Loucy (cell line): ENCODE results near the gene CRY2.

ENCODE experiments used
- H2AFZ ChIP-seq: fragments of 200-600 bp; sonication (generic); 2 replicates; pipeline ENCODE4 v1.6.0; 2016; ENCODE audit warnings: antibody characterized with exemption, mild to moderate bottlenecking, low read length, moderate library complexity
- H3F3A ChIP-seq: fragments of 200-600 bp; 2 replicates; pipeline ENCODE4 v1.6.0; 2016; ENCODE audit warnings: antibody characterized with exemption, low read depth, mild to moderate bottlenecking
- H3K27me3 ChIP-seq: fragments of 200-600 bp; sonication (generic); 2 replicates; pipeline ENCODE4 v1.6.1; 2014; ENCODE audit warnings: low read length, mild to moderate bottlenecking; ENCODE audit not compliant: insufficient read depth, poor library complexity, severe bottlenecking
- H3K36me3 ChIP-seq: fragments of 200-600 bp; sonication (generic); 2 replicates; pipeline ENCODE4 v1.6.1; 2016; ENCODE audit warnings: low read length; ENCODE audit not compliant: insufficient read depth
- H3K4me1 ChIP-seq: fragments of 200-600 bp; sonication (generic); 2 replicates; pipeline ENCODE4 v1.5.1; 2014; ENCODE audit warnings: low read length, mild to moderate bottlenecking; ENCODE audit not compliant: insufficient read depth, poor library complexity, severe bottlenecking
- H3K4me2 ChIP-seq: fragments of 200-600 bp; sonication (generic); 2 replicates; pipeline ENCODE4 v1.6.0; 2014; ENCODE audit warnings: antibody characterized with exemption, low read length, low read depth, mild to moderate bottlenecking; ENCODE audit not compliant: poor library complexity, severe bottlenecking
- H3K4me3 ChIP-seq: fragments of 200-600 bp; sonication (generic); 2 replicates; pipeline ENCODE4 v1.5.1; 2014; ENCODE audit warnings: low read length, mild to moderate bottlenecking, mixed read lengths; ENCODE audit not compliant: poor library complexity, severe bottlenecking
- H3K79me2 ChIP-seq: fragments of 200-600 bp; sonication (generic); 2 replicates; pipeline ENCODE4 v1.6.1; 2014; ENCODE audit warnings: low read length; ENCODE audit not compliant: insufficient read depth
- H3K9ac ChIP-seq: fragments of 200-600 bp; sonication (generic); 2 replicates; pipeline ENCODE4 v1.6.0; 2014; ENCODE audit warnings: mild to moderate bottlenecking, low read depth, low read length, moderate library complexity; ENCODE audit not compliant: poor library complexity, severe bottlenecking
- H3K9me2 ChIP-seq: fragments of 200-600 bp; sonication (generic); replicated peaks from 2 replicates; pipeline ENCODE4 v1.6.1; 2016; ENCODE audit warnings: low read depth, low read length, mixed read lengths
- H3K9me3 ChIP-seq: fragments of 200-600 bp; sonication (generic); 2 replicates; pipeline ENCODE4 v1.6.1; 2014; ENCODE audit warnings: mild to moderate bottlenecking, antibody characterized with exemption, low read length, low read depth; ENCODE audit not compliant: insufficient read depth
- H4K20me1 ChIP-seq: fragments of 200-600 bp; sonication (generic); 2 replicates; pipeline ENCODE4 v1.6.0; 2014; ENCODE audit warnings: antibody characterized with exemption, low read length, mild to moderate bottlenecking; ENCODE audit not compliant: insufficient read depth, poor library complexity, severe bottlenecking
- EZH2phosphoT487 ChIP-seq: fragments of 200-600 bp; IDR thresholded peaks from 2 replicates; pipeline ENCODE4 v1.6.1; 2018; ENCODE audit warnings: antibody characterized with exemption, mild to moderate bottlenecking, moderate library complexity, borderline replicate concordance
- TF ChIP-seq, protein P1 (sequence below): fragments of 200-600 bp; sonication (generic); conservative IDR thresholded peaks from 2 replicates; pipeline ENCODE4 v1.5.1; 2014; ENCODE audit warnings: mild to moderate bottlenecking, antibody characterized with exemption, low read length

CRY2 gene

DNA sequence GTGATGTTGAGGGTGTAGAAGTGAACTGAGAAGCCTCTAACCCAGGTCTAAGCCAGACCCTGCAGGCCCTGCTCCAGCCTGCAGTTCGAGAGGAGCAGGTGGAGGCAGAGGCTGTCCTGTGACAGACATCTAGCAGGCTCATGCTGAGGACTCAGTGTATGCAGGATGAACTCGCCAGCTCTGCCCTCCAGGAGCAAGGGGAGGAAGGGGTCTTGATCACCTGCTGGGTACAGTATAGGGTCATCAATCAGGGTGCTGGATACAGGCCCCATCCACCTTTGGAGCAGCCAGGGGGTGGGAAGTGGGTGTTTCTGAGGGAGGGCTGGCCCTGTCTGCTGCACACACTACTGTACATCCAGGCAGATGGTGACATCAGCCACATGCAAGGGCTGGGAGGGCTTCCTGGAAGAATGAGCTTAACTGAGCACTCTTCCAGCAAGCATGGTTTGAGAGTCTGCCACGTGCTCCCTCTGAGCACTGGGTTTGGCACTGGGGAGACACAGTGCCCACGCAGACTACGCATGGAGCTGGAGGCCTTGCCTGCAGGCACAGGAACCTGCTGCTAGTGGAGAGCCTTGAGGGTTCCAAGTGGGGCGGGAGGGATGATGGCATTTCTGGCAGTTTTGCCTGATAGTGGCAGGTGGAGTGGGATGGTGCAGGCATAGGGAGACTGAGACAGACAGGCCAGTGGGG, 47.4 kb downstream of the CRY2 start:
- Histone ChIP-seq H3K27me3 (no peaks in the 10 kb centered on the region), H3K4me2 (no peak overlapping the region), H3K9me3 (no peaks in the 10 kb centered on the region), H2AFZ (no peak overlapping the region), H3K79me2 (no peaks in the 10 kb centered on the region), H3F3A (no peaks in the 10 kb centered on the region), H3K4me3 (no peak overlapping the region), H3K4me1 (peaks cover 4% of the 10 kb centered on the region), H3K9me2 (no peaks in the 10 kb centered on the region), H3K36me3 (no peaks in the 10 kb centered on the region), H4K20me1 (no peaks in the 10 kb centered on the region), H3K9ac (no peak overlapping the region)
- TF ChIP-seq, protein P1, sequence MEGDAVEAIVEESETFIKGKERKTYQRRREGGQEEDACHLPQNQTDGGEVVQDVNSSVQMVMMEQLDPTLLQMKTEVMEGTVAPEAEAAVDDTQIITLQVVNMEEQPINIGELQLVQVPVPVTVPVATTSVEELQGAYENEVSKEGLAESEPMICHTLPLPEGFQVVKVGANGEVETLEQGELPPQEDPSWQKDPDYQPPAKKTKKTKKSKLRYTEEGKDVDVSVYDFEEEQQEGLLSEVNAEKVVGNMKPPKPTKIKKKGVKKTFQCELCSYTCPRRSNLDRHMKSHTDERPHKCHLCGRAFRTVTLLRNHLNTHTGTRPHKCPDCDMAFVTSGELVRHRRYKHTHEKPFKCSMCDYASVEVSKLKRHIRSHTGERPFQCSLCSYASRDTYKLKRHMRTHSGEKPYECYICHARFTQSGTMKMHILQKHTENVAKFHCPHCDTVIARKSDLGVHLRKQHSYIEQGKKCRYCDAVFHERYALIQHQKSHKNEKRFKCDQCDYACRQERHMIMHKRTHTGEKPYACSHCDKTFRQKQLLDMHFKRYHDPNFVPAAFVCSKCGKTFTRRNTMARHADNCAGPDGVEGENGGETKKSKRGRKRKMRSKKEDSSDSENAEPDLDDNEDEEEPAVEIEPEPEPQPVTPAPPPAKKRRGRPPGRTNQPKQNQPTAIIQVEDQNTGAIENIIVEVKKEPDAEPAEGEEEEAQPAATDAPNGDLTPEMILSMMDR = no peak
- TF ChIP-seq EZH2phosphoT487 = no peak

DNA sequence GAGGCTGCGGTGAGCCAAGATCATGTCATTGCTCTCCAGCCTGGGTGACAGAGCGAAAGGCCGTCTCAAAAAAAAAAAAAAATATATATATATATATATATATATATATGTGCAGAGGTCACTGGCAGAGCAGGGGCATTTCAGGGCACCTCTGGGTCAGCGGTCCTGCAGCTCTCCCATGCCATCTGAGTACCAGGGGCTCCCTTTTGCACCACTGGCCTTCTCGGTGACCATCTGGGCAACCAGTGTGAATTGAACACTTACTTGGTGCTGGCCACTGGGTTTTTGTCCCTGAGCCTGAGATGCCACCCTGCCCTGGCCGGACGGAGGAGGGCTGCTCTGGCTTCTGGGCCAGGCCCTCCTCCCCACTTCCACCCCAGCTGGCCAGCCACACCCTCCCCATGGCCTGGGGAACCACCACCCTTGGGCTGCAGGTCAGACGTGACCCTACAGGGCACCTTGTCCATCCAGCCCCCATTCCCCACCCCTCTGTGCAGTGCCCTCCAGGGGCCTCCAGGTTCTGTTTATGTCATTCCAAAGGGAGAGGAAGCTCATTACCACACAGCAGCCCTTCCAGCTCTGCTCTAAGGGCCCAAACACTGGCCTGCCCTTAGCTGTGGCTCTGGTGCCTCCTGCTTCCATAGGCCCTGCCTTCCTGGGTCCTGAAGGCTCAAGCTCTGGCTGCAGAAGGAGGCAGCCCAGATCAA, 48.4 kb downstream of the CRY2 start:
- H3K4me1 ChIP-seq = peaks cover 4% of the 10 kb centered on the region
- H3F3A ChIP-seq = no peaks in the 10 kb centered on the region
- no peaks in the 10 kb centered on the region for H3K27me3 ChIP-seq
- no peak overlapping the region for H3K9ac ChIP-seq
- H3K4me3 ChIP-seq = no peak overlapping the region
- no peaks in the 10 kb centered on the region for H3K36me3 ChIP-seq
- H3K79me2 ChIP-seq = no peaks in the 10 kb centered on the region
- H2AFZ ChIP-seq = no peak overlapping the region
- no peak for TF ChIP-seq EZH2phosphoT487
- TF ChIP-seq, protein P1 = no peak
- no peaks in the 10 kb centered on the region for H3K9me2 ChIP-seq
- no peaks in the 10 kb centered on the region for H3K9me3 ChIP-seq
- no peak overlapping the region for H3K4me2 ChIP-seq
- no peaks in the 10 kb centered on the region for H4K20me1 ChIP-seq

DNA sequence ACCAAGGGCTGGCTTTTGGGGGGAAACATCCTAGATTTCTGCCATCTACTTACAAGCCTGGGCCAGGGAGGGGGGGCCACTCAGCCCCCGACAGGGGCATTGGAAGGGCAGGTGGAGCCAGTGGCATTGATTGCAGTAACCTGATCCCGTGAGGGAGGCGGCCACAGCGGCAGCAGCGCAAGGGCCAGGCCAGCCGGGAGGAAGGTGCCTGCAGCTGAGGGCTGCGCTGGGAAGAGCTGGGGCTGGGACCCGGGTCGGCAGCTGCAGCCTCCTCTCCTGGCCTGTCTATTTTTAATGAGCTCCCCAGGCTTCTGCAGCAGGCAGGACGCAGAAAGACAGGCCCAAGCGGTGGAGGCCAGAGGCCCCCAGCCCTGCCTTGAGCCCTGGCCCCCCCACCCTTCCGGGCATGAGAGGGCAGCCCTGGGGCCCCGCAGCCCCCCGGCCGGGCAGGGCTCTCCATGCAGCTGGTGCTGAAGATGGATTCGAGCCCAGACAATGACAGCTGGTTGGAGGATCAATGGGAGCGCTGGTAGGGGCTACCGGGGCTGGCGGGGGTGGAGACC, 49.2 kb downstream of the CRY2 start:
- Histone ChIP-seq H3F3A (no peaks in the 10 kb centered on the region), H2AFZ (no peak overlapping the region), H3K4me1 (peaks cover 4% of the 10 kb centered on the region), H3K4me3 (no peak overlapping the region), H3K79me2 (no peaks in the 10 kb centered on the region), H3K9me3 (no peaks in the 10 kb centered on the region), H4K20me1 (no peaks in the 10 kb centered on the region), H3K9me2 (no peaks in the 10 kb centered on the region), H3K27me3 (no peaks in the 10 kb centered on the region), H3K4me2 (no peak overlapping the region), H3K9ac (no peak overlapping the region), H3K36me3 (no peaks in the 10 kb centered on the region)
- TF ChIP-seq EZH2phosphoT487 = no peak
- TF ChIP-seq, protein P1 = no peak
